ES-I3 (cell line): ENCODE results near the gene HTR3C.
"Not testable (repeated sequence)": the region's sequence is repeated elsewhere in the genome, so short reads cannot be mapped to it uniquely, and the experiment has no call there.

Source experiments
- H3K36me3 ChIP-seq: 2 replicates; pipeline ENCODE4 v1.6.1; 2013; ENCODE audit warnings: mild to moderate bottlenecking, low read length, control low read depth, moderate library complexity; ENCODE audit not compliant: insufficient read depth
- H3K4me1 ChIP-seq: 2 replicates; pipeline ENCODE4 v1.6.1; 2013; ENCODE audit warnings: mild to moderate bottlenecking, control low read depth, low read length; ENCODE audit not compliant: insufficient read depth
- H3K9ac ChIP-seq: 2 replicates; pipeline ENCODE4 v1.6.1; 2013; ENCODE audit warnings: low read depth, mild to moderate bottlenecking, low read length, moderate library complexity
- H3K9me3 ChIP-seq: 2 replicates; pipeline ENCODE4 v1.6.1; 2013; ENCODE audit warnings: mild to moderate bottlenecking, low read length, moderate library complexity; ENCODE audit not compliant: control insufficient read depth, insufficient read depth

The HTR3C gene

DNA sequence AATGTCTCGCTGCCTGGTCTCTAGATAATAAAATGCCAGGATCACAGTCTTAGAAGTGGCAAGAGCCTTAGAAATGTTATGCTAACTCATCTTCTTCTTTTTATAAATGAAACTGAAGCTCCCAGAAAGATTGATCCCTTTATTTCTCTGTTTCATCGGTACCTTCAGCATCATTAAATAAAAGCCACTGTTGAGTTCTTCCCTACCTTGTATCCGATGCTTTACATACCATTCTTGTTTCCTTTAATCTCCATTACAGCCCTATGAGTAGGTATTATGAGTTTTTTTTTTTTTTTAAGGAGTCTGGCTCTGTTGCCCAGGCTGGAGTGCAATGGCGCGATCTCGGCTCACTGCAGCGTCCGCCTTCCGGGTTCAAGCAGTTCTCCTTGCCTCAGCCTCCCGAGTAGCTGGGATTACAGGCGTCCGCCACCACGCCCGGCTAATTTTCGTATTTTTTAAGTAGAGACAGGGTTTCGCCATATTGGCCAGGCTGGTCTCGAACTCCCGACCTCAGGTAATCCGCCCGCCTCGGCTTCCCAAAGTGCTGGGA, 34.3 kb upstream of the HTR3C start:
- no peaks in the 10 kb centered on the region for H3K36me3 ChIP-seq
- H3K4me1 ChIP-seq, result peaks cover 6% of the 10 kb centered on the region
- H3K9ac ChIP-seq, result peak overlapping the region; percentile 97
- no peaks in the 10 kb centered on the region for H3K9me3 ChIP-seq

DNA sequence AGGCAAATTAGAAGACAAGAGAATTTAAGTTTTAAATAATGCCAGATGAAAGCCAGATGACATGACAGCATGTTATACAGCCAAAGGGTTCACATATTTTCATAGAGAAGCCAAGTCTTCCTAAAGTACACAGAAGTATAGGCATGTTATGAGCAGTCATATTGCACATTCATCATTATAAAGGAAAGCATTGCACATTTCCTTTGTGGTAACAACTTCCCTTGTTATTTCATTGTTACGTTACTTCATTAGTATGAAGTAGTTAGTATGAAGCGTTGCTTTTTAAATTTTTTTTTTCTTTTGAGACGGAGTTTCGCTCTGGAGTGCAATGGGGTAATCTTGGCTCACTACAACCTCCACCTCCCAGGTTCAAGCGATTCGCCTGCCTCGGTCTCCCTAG, 30.5 kb upstream of the HTR3C start:
- no peaks in the 10 kb centered on the region for H3K36me3 ChIP-seq
- H3K4me1 ChIP-seq, result no peaks in the 10 kb centered on the region
- no peaks in the 10 kb centered on the region for H3K9me3 ChIP-seq
- no peak overlapping the region for H3K9ac ChIP-seq

DNA sequence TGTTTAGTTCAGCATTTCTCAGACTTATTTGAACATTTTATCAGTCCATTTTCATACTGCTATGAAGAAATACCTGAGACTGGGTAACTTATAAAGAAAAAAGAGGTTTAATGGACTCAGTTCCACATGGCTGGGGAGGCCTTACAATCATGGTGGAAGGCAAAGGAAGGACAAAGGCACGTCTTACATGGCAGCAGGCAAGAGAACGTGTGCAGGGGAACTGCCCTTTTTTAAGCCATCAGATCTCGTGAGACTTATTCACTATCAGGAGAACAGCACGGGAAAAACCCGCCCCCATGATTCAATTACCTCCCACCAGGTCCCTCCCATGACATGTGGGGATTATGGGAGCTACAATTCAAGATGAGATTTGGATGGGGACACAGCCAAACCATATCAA, 27.6 kb upstream of the HTR3C start:
- not testable (repeated sequence) for H3K36me3 ChIP-seq, H3K9ac ChIP-seq, H3K4me1 ChIP-seq, H3K9me3 ChIP-seq

DNA sequence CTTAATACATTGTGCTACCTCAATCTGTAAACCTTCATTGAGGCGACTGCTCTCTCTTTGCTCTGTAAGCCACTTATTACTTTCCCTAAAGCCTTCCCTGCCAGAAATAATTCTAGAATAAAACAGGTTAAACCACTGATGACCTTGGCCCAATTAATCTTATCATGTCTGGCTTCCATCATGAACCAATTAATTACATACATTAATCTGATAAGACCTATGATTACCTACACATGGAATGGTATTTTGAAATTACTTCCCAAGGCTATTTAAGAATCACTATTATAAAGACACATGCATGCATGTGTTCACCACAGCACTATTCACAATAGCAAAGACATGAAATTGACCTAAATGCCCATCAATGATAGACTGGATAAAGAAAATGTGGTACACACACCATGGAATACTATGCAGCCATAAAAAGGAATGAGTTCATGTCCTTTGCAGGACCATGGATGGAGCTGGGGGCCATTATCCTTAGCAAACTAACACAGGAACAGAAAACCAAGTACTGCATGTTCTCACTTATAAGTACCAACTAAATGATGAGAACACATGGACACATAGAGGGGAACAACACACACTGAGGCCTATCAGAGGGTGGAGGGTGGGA, 24.5 kb upstream of the HTR3C start:
- H3K9ac ChIP-seq, H3K9me3 ChIP-seq, H3K4me1 ChIP-seq, H3K36me3 ChIP-seq: not testable (repeated sequence)

DNA sequence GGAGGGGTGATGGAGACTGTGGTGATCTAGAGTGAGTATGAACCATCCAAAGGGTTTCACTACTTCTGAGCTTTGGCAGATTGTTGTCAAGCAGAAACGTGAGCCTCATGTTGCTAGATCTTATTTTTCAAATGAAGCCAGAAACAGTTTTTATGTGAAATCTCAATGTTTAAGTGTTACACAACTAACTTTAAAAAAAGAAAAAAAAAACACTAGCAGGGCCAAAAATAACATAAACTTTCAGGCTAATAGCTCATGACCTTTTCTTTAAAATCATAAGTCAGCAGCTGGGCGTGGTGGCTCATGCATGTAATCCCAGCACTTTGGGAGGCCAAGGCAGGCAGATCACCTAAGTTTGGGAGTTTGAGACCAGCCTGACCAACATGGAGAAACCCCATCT, 23.4 kb upstream of the HTR3C start:
- Histone ChIP-seq H3K9me3 (no peaks in the 10 kb centered on the region), H3K36me3 (no peaks in the 10 kb centered on the region)

DNA sequence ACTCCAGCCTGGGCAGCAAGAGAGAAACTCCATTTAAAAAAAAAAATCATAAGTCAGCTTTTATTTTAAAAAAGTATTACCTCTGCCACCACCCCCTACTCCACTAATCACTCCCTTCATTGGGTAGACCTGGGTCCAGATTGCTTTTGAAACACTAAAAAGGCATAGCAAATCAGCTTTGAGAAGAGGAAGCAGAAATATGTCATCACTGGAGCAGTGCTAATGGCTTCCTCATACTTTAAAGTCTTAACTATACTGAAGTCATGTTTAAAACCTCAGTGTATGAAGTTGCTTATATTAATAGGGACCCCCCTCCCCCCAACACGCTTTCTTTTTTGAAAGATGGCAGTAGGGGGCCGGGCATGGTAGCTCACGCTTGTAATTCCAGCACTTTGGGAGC, 22.3 kb upstream of the HTR3C start:
- Histone ChIP-seq H3K4me1 (no peaks in the 10 kb centered on the region), H3K9me3 (no peaks in the 10 kb centered on the region), H3K36me3 (no peaks in the 10 kb centered on the region), H3K9ac (no peak overlapping the region)

More for the DNA sequence above, 23.4 kb upstream of the HTR3C start:
- H3K9ac ChIP-seq, result no peak overlapping the region
- no peaks in the 10 kb centered on the region for H3K4me1 ChIP-seq

DNA sequence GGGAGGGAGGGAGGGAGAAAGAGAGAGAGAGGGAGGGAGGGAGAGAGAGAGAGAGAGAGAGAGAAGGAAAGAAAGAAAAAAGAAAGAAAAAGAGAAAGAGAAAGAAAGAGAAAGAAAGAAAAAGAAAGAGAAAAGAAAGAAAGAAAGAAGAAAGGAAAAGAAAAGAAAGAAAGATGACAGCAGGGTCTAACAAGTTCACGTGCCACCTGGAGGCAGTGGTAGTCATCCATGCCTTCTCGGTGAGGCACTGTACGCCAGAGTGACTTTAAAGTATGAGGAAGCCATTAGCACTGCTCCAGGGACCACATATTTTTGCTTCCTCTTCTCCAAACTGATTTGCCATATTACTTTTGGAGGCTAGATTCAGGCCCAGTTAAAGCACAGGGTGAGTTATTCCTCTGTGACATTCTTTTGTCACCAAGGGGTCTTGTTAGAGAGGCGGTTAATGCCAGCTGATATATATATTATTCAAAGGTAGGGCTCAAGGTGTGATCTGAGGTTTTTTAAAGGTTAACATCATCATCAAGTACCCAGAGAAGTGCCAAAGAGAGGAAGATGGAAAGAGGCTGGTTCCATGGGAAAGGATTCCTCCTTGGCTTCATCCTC, 21.6 kb upstream of the HTR3C start, which contains the start of gene HTR3D:
Gene HTR3D, plus strand, starts transcription at position 556 of the 606 bp plus-strand sequence. Its CDS starts 0 bp downstream, at position 556.
- H3K4me1 ChIP-seq, result no peaks in the 10 kb centered on the region

DNA sequence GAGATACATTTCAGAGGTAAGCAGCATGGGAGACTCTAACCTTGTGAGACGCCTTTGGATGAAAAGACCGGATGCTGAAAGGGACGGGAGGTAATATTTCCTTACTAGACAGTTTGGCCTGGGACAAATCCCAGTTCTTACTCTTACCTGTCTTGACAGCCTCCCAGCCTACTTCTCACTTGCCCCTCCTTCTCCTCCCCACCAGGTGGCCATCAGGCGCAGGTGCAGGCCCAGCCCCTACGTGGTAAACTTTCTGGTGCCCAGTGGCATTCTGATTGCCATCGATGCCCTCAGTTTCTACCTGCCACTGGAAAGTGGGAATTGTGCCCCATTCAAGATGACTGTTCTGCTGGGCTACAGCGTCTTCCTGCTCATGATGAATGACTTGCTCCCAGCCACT, 15.0 kb upstream of the HTR3C start:
- H3K9ac ChIP-seq, result no peak overlapping the region
- H3K4me1 ChIP-seq, result no peaks in the 10 kb centered on the region
- no peaks in the 10 kb centered on the region for H3K36me3 ChIP-seq
- H3K9me3 ChIP-seq, result no peaks in the 10 kb centered on the region

More for the DNA sequence above, 21.6 kb upstream of the HTR3C start, which contains the start of gene HTR3D:
- Histone ChIP-seq H3K9me3 (no peaks in the 10 kb centered on the region), H3K9ac (no peak within 1 kb of the TSS), H3K36me3 (no peaks in the 10 kb centered on the region)

DNA sequence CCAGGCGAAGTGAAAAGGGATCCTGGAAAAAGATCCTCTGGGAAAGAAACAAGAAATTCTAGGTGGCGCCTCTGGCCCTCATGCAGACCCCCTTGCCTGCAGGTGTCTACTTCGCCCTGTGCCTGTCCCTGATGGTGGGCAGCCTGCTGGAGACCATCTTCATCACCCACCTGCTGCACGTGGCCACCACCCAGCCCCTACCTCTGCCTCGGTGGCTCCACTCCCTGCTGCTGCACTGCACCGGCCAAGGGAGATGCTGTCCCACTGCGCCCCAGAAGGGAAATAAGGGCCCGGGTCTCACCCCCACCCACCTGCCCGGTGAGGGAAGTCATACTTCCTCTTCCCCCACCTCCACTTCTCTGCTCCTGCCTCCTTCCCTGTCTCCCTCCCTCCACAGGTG, 14.5 kb upstream of the HTR3C start:
- not testable (repeated sequence) for H3K36me3 ChIP-seq, H3K4me1 ChIP-seq, H3K9ac ChIP-seq, H3K9me3 ChIP-seq

DNA sequence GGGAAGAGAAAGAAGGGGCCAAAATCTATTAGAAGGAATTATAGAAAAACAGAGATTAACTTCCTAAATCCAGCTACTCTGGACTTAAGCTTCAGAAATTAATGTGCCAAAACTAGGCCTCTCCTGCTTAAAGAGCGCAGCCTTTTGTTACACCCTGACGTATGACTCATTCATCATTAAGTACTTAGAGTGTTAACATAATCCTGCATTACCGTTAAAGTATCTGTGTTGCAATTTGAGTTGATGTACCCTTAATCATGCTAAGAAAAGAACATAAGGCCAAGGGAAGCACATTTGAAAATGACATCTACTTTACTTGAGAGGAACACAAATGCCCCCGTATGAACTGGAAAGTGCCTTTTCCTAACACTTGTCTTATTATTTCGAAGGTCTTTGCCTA, 13.4 kb upstream of the HTR3C start:
- Histone ChIP-seq H3K9ac (no peak overlapping the region), H3K4me1 (no peaks in the 10 kb centered on the region), H3K36me3 (no peaks in the 10 kb centered on the region), H3K9me3 (no peaks in the 10 kb centered on the region)

DNA sequence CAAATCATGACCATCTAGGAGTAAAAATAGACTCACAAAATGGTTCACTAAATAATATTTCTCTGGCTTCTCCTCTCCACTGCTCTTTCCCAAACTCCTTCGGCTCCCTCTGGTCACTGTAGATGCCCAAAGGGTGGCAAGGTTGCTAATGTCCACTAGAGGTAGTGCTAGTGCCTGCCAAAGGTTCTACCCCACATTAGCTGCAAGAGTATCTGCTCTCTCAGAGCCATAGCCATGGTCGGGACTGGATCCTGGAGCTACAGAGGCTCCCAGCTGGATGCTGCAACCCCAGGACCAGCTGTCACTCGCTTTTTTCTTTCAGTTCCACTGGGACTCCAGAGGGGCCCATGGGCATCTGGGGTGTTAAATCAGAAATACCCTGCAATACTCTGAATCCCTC, 12.8 kb upstream of the HTR3C start:
- Histone ChIP-seq H3K4me1 (no peaks in the 10 kb centered on the region), H3K9ac (no peak overlapping the region), H3K36me3 (no peaks in the 10 kb centered on the region), H3K9me3 (no peaks in the 10 kb centered on the region)

DNA sequence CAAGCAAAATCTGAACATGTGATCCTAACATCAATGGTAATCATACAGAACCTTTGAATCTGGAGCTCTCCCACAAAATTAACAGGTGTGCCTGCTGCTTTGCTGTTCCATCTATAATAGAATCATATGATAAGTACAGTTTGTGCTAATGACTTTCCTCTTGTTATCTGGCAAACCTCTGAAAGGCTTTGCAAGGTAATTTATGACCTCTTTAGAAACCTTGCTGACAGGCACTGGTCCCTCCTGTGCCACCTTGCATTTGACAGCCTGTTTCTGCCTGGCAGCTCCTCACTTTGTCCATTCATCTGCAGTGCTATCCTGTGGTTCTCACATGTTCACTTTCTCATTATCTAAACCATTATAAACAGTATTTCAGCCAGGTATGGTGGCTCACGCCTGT, 10.2 kb upstream of the HTR3C start:
- no peaks in the 10 kb centered on the region for H3K4me1 ChIP-seq
- H3K9ac ChIP-seq, result no peak overlapping the region

DNA sequence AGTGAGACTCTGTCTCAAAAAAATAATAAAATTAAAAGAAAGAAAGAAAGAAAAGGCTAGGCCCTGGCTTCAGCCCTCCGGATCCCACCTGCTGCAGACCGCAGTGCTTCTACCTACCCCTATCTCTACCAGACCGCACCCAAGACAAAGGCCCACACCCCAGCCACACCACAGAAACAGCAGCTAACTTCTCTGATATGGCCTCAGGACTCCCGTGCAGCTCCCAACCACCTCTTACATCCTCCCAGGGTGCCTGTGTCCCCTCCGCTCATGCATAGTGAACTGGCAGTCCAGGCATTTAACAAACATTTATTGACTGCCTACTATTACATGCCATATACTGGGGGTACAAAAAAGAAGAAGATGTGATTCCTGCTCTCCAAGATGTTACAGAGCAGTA, 6.9 kb upstream of the HTR3C start:
- Histone ChIP-seq H3K9me3 (no peaks in the 10 kb centered on the region), H3K36me3 (no peaks in the 10 kb centered on the region), H3K9ac (no peak overlapping the region), H3K4me1 (no peaks in the 10 kb centered on the region)

More for the DNA sequence above, 10.2 kb upstream of the HTR3C start:
- H3K36me3 ChIP-seq, result no peaks in the 10 kb centered on the region
- H3K9me3 ChIP-seq, result no peaks in the 10 kb centered on the region

DNA sequence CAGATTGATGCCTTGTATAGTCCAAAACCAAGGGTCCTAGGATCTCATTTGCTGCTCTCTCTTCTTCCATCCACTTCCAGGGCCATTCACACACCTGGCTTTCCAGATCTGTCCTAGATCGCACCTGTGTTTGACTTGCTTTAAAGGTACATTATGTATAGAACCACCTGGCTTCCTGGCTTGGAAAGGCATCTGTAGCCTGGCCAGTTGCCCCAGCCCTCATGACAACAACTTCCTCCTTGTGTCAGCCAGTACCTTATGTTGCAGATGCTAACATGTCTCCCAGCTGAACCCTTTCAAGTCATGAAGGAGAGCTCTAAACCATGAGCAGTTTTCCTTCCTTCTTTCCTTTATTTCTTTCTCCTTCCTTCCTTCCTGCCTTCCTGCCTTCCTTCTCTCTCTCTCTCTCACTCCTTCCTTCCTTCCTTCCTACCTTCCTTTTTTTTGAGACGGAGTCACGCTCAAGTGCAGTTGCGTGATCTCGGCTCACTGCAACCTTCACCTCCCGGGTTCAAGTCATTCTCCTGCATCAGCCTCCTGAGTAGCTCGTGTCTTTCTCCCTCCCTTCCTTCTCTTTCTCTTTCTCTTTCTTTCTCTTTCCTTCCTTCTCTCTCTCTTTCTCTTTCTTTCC, 2.5 kb upstream of the HTR3C start:
- H3K9me3 ChIP-seq, result no peaks in the 10 kb centered on the region
- no peak overlapping the region for H3K9ac ChIP-seq
- H3K36me3 ChIP-seq, result no peaks in the 10 kb centered on the region
- H3K4me1 ChIP-seq, result no peaks in the 10 kb centered on the region

DNA sequence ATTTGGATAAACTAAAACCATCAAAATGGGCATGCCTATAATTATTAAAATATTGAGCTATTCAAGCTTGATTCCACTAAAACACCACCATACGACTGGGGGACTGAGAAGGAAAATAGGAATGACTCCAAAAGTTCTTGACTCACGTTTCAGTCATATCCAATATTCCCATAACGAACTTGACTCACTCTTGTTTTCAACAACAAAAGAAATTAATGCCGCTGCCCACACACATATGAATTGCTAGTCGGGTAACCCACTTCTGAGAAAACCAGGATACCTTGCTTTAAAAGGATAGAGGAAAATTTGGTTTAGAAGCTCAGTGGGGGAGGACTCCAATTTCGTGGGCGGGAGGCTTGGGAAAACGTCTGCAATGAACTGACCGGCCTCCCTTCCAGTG, 5.2 kb downstream of the HTR3C start:
- no peaks in the 10 kb centered on the region for H3K4me1 ChIP-seq
- H3K9ac ChIP-seq, result no peak overlapping the region
- H3K9me3 ChIP-seq, result no peaks in the 10 kb centered on the region
- no peaks in the 10 kb centered on the region for H3K36me3 ChIP-seq
